Limb (tissue), 2 donors: ENCODE measurements around the gene SLC9A7.

Experiments
- DNase-seq, 2 donors: peaks; one replicate each; pipeline ENCODE4 v3.0.0-alpha.2; 2016; ENCODE audit errors: extremely low spot score in 2 of 2

SLC9A7 gene

DNA sequence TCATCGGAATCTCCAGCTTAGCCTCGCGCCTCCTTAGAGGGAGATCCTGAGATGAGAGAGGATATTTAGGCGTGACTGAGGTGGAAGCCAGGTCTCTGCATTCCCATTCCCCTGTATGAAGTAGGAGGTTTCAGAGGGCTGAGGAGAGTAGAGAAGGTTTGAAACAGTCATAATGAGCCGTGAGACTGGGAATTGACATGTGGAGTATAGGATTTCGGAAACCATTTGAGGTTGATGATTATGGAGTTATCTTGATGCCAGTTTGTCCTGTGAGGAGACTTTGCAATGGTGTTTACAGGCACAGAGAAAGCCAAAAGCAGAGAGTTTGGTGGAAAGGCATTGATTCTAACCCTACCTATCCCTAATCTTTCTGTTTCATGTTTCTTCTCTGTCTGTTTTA, 183.3 kb downstream of the SLC9A7 start:
- DNase-seq, result no peak

DNA sequence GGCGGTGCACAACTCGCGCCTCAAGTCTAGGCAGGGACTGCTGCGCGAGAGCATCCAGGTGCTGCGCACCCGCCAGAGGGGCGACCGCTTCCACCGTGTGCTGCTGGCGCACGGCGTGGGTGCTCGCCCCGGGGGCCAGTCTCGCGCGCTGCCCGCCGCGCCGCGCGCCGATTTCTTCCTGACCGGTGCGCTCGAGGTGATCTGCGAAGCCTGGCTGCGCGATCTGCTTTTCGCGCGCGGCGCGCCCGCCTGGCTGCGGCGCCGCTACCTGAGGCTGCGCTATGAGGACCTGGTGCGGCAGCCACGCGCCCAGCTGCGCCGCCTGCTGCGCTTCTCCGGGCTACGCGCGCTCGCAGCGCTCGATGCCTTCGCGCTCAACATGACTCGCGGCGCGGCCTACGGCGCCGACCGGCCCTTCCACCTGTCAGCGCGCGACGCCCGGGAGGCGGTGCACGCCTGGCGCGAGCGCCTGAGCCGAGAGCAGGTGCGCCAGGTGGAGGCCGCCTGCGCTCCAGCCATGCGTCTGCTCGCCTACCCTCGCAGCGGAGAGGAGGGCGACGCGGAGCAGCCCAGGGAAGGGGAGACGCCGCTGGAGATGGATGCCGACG, 184.0 kb downstream of the SLC9A7 start:
- DNase-seq, result peak in 1 of 2 donors; percentile 35

DNA sequence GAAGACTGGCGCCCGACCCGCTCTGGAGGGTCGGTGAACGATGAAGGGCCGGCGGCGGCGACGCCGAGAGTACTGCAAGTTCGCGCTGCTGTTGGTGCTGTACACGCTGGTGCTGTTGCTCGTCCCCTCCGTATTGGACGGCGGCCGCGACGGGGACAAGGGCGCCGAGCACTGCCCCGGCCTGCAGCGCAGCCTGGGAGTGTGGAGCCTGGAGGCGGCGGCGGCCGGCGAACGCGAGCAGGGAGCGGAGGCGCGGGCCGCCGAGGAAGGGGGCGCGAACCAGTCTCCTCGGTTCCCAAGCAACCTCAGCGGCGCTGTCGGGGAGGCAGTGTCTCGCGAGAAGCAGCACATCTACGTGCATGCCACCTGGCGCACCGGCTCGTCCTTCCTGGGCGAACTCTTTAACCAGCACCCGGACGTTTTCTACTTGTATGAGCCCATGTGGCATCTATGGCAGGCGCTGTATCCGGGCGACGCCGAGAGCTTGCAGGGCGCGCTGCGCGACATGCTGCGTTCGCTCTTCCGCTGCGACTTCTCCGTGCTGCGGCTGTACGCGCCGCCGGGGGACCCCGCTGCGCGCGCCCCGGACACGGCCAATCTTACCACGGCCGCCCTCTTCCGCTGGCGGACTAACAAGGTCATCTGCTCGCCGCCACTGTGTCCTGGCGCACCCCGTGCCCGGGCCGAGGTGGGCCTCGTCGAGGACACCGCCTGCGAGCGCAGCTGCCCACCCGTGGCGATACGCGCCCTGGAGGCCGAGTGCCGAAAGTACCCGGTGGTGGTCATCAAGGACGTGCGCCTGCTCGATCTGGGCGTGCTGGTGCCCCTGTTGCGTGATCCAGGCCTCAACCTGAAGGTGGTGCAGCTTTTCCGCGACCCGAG, 184.8 kb downstream of the SLC9A7 start:
- peak in 1 of 2 donors; percentile 59 for DNase-seq

DNA sequence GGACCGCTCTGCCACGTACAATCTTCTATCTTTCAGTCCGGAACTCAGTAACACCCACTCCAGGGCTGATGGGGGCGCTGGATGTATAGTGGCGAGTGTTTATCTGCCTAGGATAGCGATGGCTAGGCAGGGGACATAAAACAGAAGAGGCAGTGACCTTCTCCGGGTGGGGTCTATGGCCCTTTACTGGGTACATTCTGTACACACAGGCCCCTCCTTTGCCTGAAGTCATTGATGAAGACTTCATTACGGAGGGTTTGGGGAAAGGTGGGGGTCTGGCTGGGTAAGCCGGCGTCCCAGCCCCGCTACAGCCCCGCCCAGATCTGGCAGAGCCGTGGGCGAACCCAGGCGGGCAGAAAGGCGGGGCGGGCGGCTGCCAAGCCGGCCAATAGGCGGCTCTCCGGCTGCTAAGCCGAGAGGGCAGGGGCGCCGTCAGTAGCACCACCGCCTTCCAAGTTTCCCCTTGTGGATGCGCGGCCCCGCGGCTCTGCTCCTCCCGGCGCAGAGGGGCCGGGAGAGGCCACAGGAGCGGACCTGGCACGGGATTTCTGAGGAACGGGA, 185.5 kb downstream of the SLC9A7 start, which contains the start of gene CHST7:
TSS of gene CHST7 (plus strand) at position 435 of the 561 bp plus-strand sequence. CDS start 167 bp downstream, outside the sequence.
- peak in 1 of 2 donors; percentile 21 for DNase-seq

- DNase-seq, result no peak
Observed at GRCh38 chrX:46572340-46572936, 186.5 kb downstream of the SLC9A7 start.

GRCh38 chrX:46571423-46572339, 187.2 kb downstream of the SLC9A7 start:
- DNase-seq, result no peak

DNA sequence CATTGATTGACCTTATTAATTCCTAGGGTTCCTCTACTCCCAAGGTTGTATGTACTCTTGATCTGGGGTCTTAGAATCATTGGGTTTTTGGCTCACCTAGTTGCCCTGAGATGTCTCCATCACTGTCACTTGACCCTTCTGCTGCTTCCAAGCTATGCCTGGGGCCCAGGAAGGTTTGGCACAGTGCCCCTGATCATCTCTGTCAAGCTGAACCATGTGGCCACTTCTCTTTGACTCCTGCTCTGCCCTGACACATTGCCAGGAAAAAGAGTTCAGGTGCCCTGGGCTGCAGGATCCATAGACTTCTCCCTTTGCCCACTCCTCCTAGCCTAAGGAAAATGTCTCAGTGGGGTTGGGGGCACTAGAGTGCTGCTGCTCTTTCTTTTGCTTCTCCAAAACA, 189.3 kb downstream of the SLC9A7 start:
- DNase-seq, result no peak

GRCh38 chrX:46567388-46567787, 191.5 kb downstream of the SLC9A7 start:
- DNase-seq, result no peak

GRCh38 chrX:46561824-46562657, 196.9 kb downstream of the SLC9A7 start:
- no peak for DNase-seq

- DNase-seq, result no peak
Observed at GRCh38 chrX:46559062-46559461, 199.9 kb downstream of the SLC9A7 start.

GRCh38 chrX:46554942-46555341, 204.0 kb downstream of the SLC9A7 start:
- peak in 1 of 2 donors; percentile 24 for DNase-seq

GRCh38 chrX:46553935-46554334, 205.0 kb downstream of the SLC9A7 start:
- no peak for DNase-seq

GRCh38 chrX:46551494-46552128, 207.3 kb downstream of the SLC9A7 start:
- no peak for DNase-seq

- DNase-seq, result no peak
Observed at GRCh38 chrX:46549914-46550313, 209.0 kb downstream of the SLC9A7 start.
